ENCODE measurements around the gene NEU4. TPM values are rescaled to one million over a fixed set of nuclear protein-coding genes. Genes with fewer than 3 reads are reported as not detected.
"Not testable (repeated sequence)": the region's sequence is repeated elsewhere in the genome, so short reads cannot be mapped to it uniquely, and the experiment has no call there.

The NEU4 gene
- polyA plus RNA-seq, 1 donor from 2014 or later = not detected

- Histone ChIP-seq H3K79me2 (replicated peaks; ENCODE audit: insufficient read depth, low read length) (no peaks in the 10 kb centered on the region), H3K9me2 (ENCODE audit: insufficient read depth, low read length) (no peaks in the 10 kb centered on the region), H3K4me2 (ENCODE audit: low read length) (no peak overlapping the region), H3K9me3 (ENCODE audit: low read length) (no peaks in the 10 kb centered on the region), H4K20me1 (ENCODE audit: insufficient read depth) (no peaks in the 10 kb centered on the region), H3K9ac (ENCODE audit: low read length) (no peak overlapping the region), H3K36me3 (ENCODE audit: insufficient read depth, low read length) (no peaks in the 10 kb centered on the region), H2AFZ (ENCODE audit: low read depth, low read length) (no peak overlapping the region), H3K27me3 (ENCODE audit: insufficient read depth, low read depth, low read length) (no peaks in the 10 kb centered on the region), H3F3A (ENCODE audit: insufficient read depth, low read length, poor library complexity, severe bottlenecking) (no peaks in the 10 kb centered on the region), H3K27ac (ENCODE audit: low read length) (no peak overlapping the region), H3K4me3 (ENCODE audit: low read length) (no peak overlapping the region)
- TF ChIP-seq SMC3 (conservative IDR thresholded peaks at IDR 0.05; ENCODE audit: poor library complexity) (no peak), MXI1 (conservative IDR thresholded peaks at IDR 0.05; ENCODE audit: poor library complexity, severe bottlenecking) (no peak), RAD21 (conservative IDR thresholded peaks at IDR 0.05) (no peak)
These were observed 9.4 kb downstream of the NEU4 start for GRCh38 chr2:241818229-241818942.

GRCh38 chr2:241818943-241819270, 9.9 kb downstream of the NEU4 start:
- no peaks in the 10 kb centered on the region for H3F3A ChIP-seq (ENCODE audit: insufficient read depth, low read length, poor library complexity, severe bottlenecking)
- H3K9me2 ChIP-seq (ENCODE audit: insufficient read depth, low read length) = no peaks in the 10 kb centered on the region
- H2AFZ ChIP-seq (ENCODE audit: low read depth, low read length) = no peak overlapping the region
- no peak overlapping the region for H3K4me2 ChIP-seq (ENCODE audit: low read length)
- H3K4me3 ChIP-seq (ENCODE audit: low read length) = no peak overlapping the region
- TF ChIP-seq SMC3 (conservative IDR thresholded peaks at IDR 0.05; ENCODE audit: poor library complexity) = no peak
- no peak for TF ChIP-seq REST (IDR thresholded peaks at IDR 0.05; ENCODE audit: borderline replicate concordance)
- no peak for TF ChIP-seq MXI1 (conservative IDR thresholded peaks at IDR 0.05; ENCODE audit: poor library complexity, severe bottlenecking)
- no peak for TF ChIP-seq CTCF (IDR thresholded peaks at IDR 0.05; ENCODE audit: poor library complexity, severe bottlenecking)
- TF ChIP-seq RAD21 (conservative IDR thresholded peaks at IDR 0.05) = no peak
- TF ChIP-seq POLR2AphosphoS5 (IDR thresholded peaks at IDR 0.05) = no peak
- TF ChIP-seq EZH2 (IDR thresholded peaks at IDR 0.05; ENCODE audit: borderline replicate concordance, insufficient read depth, low read length, poor library complexity, severe bottlenecking) = no peak
- TF ChIP-seq TAF1 (IDR thresholded peaks at IDR 0.05; ENCODE audit: low read depth) = no peak
- no peak for TF ChIP-seq EP300 (conservative IDR thresholded peaks at IDR 0.05; ENCODE audit: poor library complexity, severe bottlenecking)
- no peak overlapping the region for H3K27ac ChIP-seq (ENCODE audit: low read length)
- no peaks in the 10 kb centered on the region for H3K79me2 ChIP-seq (replicated peaks; ENCODE audit: insufficient read depth, low read length)
- H3K27me3 ChIP-seq (ENCODE audit: insufficient read depth, low read depth, low read length) = no peaks in the 10 kb centered on the region
- no peaks in the 10 kb centered on the region for H3K36me3 ChIP-seq (ENCODE audit: insufficient read depth, low read length)
- no peaks in the 10 kb centered on the region for H3K9me3 ChIP-seq (ENCODE audit: low read length)
- no peak overlapping the region for H3K9ac ChIP-seq (ENCODE audit: low read length)
- no peaks in the 10 kb centered on the region for H4K20me1 ChIP-seq (ENCODE audit: insufficient read depth)

GRCh38 chr2:241819947-241820624, 11.1 kb downstream of the NEU4 start:
- not testable (repeated sequence) for H4K20me1 ChIP-seq (ENCODE audit: insufficient read depth); H3K4me3 ChIP-seq (ENCODE audit: low read length); H3K9me3 ChIP-seq (ENCODE audit: low read length); H3F3A ChIP-seq (ENCODE audit: insufficient read depth, low read length, poor library complexity, severe bottlenecking); H3K9me2 ChIP-seq (ENCODE audit: insufficient read depth, low read length); H3K27me3 ChIP-seq (ENCODE audit: insufficient read depth, low read depth, low read length); H3K36me3 ChIP-seq (ENCODE audit: insufficient read depth, low read length); H3K4me2 ChIP-seq (ENCODE audit: low read length); H3K27ac ChIP-seq (ENCODE audit: low read length); H2AFZ ChIP-seq (ENCODE audit: low read depth, low read length); H3K79me2 ChIP-seq (replicated peaks; ENCODE audit: insufficient read depth, low read length); H3K9ac ChIP-seq (ENCODE audit: low read length)

Data from neural cell (in vitro differentiated cells).